C4-2B (cell line): ENCODE results near the gene MCM8.

Source experiments
- ZFX ChIP-seq: fragments of 450-650 bp; IDR thresholded peaks from 2 replicates; pipeline ENCODE4 v1.6.1; 2017
- TF ChIP-seq, protein P1 (sequence below): fragments of 450-650 bp; conservative IDR thresholded peaks from 2 replicates; pipeline ENCODE4 v1.5.1; 2017; ENCODE audit warnings: mild to moderate bottlenecking

DNA sequence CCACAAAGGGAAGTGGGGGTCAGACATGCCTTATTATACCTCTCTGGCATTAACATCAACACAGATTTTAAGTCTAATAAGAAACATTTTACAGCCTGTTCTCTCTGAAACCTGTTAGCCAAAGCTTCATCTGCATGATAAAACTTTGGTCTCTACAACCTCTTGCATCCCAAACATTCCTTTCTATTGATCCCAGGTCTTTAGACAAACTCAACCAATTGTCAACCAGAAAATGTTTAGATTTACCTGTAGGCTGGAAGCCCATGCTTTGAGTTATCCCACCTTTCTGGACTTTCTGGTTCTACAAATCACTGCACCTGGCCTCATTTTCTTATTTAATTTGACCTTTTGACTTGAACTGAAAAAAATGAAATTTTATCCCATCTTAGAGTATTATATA lies 20.8 kb downstream of the MCM8 start:
- TF ChIP-seq, protein P1, sequence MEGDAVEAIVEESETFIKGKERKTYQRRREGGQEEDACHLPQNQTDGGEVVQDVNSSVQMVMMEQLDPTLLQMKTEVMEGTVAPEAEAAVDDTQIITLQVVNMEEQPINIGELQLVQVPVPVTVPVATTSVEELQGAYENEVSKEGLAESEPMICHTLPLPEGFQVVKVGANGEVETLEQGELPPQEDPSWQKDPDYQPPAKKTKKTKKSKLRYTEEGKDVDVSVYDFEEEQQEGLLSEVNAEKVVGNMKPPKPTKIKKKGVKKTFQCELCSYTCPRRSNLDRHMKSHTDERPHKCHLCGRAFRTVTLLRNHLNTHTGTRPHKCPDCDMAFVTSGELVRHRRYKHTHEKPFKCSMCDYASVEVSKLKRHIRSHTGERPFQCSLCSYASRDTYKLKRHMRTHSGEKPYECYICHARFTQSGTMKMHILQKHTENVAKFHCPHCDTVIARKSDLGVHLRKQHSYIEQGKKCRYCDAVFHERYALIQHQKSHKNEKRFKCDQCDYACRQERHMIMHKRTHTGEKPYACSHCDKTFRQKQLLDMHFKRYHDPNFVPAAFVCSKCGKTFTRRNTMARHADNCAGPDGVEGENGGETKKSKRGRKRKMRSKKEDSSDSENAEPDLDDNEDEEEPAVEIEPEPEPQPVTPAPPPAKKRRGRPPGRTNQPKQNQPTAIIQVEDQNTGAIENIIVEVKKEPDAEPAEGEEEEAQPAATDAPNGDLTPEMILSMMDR, result no peak
- TF ChIP-seq ZFX, result no peak
